H9 (cell line): Measurements from ENCODE around the gene HMBS. TPM values are rescaled to one million over a fixed set of nuclear protein-coding genes. Genes with fewer than 3 reads are reported as not detected.

Experiments
- DNase-seq: peaks from one replicate; pipeline ENCODE4 v3.0.0-alpha.2; 2017
- H2AFZ ChIP-seq: one replicate; pipeline ENCODE4 v1.6.1; 2013; ENCODE audit warnings: mild to moderate bottlenecking, low read length, control low read depth, moderate library complexity
- H2AK5ac ChIP-seq: 2 replicates; pipeline ENCODE4 v1.6.1; 2013; ENCODE audit warnings: low read length, control low read depth, mixed read lengths; ENCODE audit not compliant: insufficient read length
- H2BK120ac ChIP-seq: one replicate; pipeline ENCODE4 v1.6.1; 2013; ENCODE audit warnings: low read depth, mild to moderate bottlenecking, low read length, control low read depth, inconsistent platforms; ENCODE audit not compliant: poor library complexity, severe bottlenecking
- H2BK12ac ChIP-seq: 2 replicates; pipeline ENCODE4 v1.6.1; 2013; ENCODE audit warnings: low read length, control low read depth, mixed read lengths, low read depth; ENCODE audit not compliant: insufficient read length
- H2BK15ac ChIP-seq: 2 replicates; pipeline ENCODE4 v1.6.1; 2013; ENCODE audit warnings: low read depth, low read length, control low read depth
- H2BK20ac ChIP-seq: one replicate; pipeline ENCODE4 v1.6.1; 2013; ENCODE audit warnings: low read depth, mild to moderate bottlenecking, low read length, control low read depth, inconsistent platforms; ENCODE audit not compliant: poor library complexity, severe bottlenecking
- H2BK5ac ChIP-seq: 2 replicates; pipeline ENCODE4 v1.6.1; 2013; ENCODE audit warnings: low read length, control low read depth, mixed read lengths; ENCODE audit not compliant: insufficient read length
- H3K14ac ChIP-seq: 2 replicates; pipeline ENCODE4 v1.6.1; 2013; ENCODE audit warnings: low read length, control low read depth; ENCODE audit not compliant: insufficient read depth
- H3K18ac ChIP-seq: 2 replicates; pipeline ENCODE4 v1.6.1; 2013; ENCODE audit warnings: low read depth, mild to moderate bottlenecking, mixed read lengths, low read length, control low read depth; ENCODE audit not compliant: insufficient read length
- H3K23ac ChIP-seq: 2 replicates; pipeline ENCODE4 v1.6.1; 2013; ENCODE audit warnings: low read length, control low read depth, mixed read lengths, low read depth; ENCODE audit not compliant: insufficient read length
- H3K23me2 ChIP-seq: 2 replicates; pipeline ENCODE4 v1.6.1; 2013; ENCODE audit warnings: low read depth, mild to moderate bottlenecking, mixed read lengths, low read length, control low read depth; ENCODE audit not compliant: insufficient read length, poor library complexity, severe bottlenecking
- H3K27ac ChIP-seq: 2 replicates; pipeline ENCODE4 v1.5.1; 2013; ENCODE audit warnings: low read length, control low read depth, mixed read lengths, low read depth; ENCODE audit not compliant: insufficient read length
- H3K27me3 ChIP-seq: 2 replicates; pipeline ENCODE4 v1.6.1; 2013; ENCODE audit warnings: low read length, control low read depth, inconsistent platforms; ENCODE audit not compliant: insufficient read depth
- H3K4ac ChIP-seq: 2 replicates; pipeline ENCODE4 v1.6.1; 2013; ENCODE audit warnings: low read depth, mild to moderate bottlenecking, control low read depth, inconsistent platforms, low read length, moderate library complexity
- H3K4me1 ChIP-seq: 2 replicates; pipeline ENCODE4 v1.6.1; 2013; ENCODE audit warnings: low read length, control low read depth, inconsistent platforms; ENCODE audit not compliant: insufficient read depth
- H3K4me2 ChIP-seq: 2 replicates; pipeline ENCODE4 v1.6.1; 2013; ENCODE audit warnings: low read length, control low read depth, mixed read lengths; ENCODE audit not compliant: insufficient read length, insufficient read depth
- H3K56ac ChIP-seq: 2 replicates; pipeline ENCODE4 v1.6.1; 2013; ENCODE audit warnings: low read depth, mild to moderate bottlenecking, mixed read lengths, low read length, control low read depth; ENCODE audit not compliant: insufficient read length
- H3K79me1 ChIP-seq: 2 replicates; pipeline ENCODE4 v1.6.1; 2013; ENCODE audit warnings: low read depth, mild to moderate bottlenecking, moderate library complexity, low read length, control low read depth, inconsistent platforms; ENCODE audit not compliant: insufficient read depth, poor library complexity, severe bottlenecking
- H3K79me2 ChIP-seq: 2 replicates; pipeline ENCODE4 v1.6.1; 2013; ENCODE audit warnings: low read length, control low read depth, inconsistent platforms; ENCODE audit not compliant: insufficient read depth
- H3K9ac ChIP-seq: 2 replicates; pipeline ENCODE4 v1.6.1; 2013; ENCODE audit warnings: low read length, control low read depth, mixed read lengths; ENCODE audit not compliant: insufficient read length; ENCODE audit errors: extremely low read depth
- H3K9me3 ChIP-seq: one replicate; pipeline ENCODE4 v1.6.1; 2013; ENCODE audit warnings: low read depth, low read length, inconsistent platforms; ENCODE audit not compliant: control insufficient read depth
- H3T11ph ChIP-seq: one replicate; pipeline ENCODE4 v1.6.1; 2013; ENCODE audit warnings: mild to moderate bottlenecking, low read length, control low read depth, inconsistent platforms
- H4K20me1 ChIP-seq: one replicate; pipeline ENCODE4 v1.6.1; 2013; ENCODE audit not compliant: control insufficient read depth, insufficient read length, insufficient read depth
- H4K5ac ChIP-seq: 2 replicates; pipeline ENCODE4 v1.6.1; 2013; ENCODE audit warnings: low read depth, mild to moderate bottlenecking, mixed read lengths, low read length, control low read depth; ENCODE audit not compliant: insufficient read length
- H4K8ac ChIP-seq: replicated peaks from 2 replicates; pipeline ENCODE4 v1.6.1; 2013; ENCODE audit warnings: low read length, control low read depth, mixed read lengths, low read depth; ENCODE audit not compliant: insufficient read length
- H4K91ac ChIP-seq: 2 replicates; pipeline ENCODE4 v1.6.1; 2013; ENCODE audit warnings: low read depth, mild to moderate bottlenecking, moderate library complexity, mixed read lengths, low read length, control low read depth; ENCODE audit not compliant: insufficient read length
- H3K27ac Mint-ChIP-seq, 3 experiments: 2 replicates in 2 of 3; 3 replicates in 1 of 3; pipeline ENCODE4 v1.8.0; 2020 to 2021; ENCODE audit warnings: mixed read lengths in 3 of 3, mild to moderate bottlenecking in 1 of 3, moderate library complexity in 1 of 3
- H3K27me3 Mint-ChIP-seq: 2 replicates; pipeline ENCODE4 v1.8.0; 2021; ENCODE audit warnings: low read depth, mild to moderate bottlenecking, moderate library complexity, mixed read lengths
- H3K36me3 Mint-ChIP-seq, 3 experiments: 2 replicates in 2 of 3; 3 replicates in 1 of 3; pipeline ENCODE4 v1.8.0; 2020 to 2021; ENCODE audit warnings: low read depth in 3 of 3, mixed read lengths in 3 of 3; ENCODE audit not compliant: insufficient read depth in 1 of 3
- H3K4me1 Mint-ChIP-seq, 2 experiments: 2 replicates each; pipeline ENCODE4 v1.8.0; 2020; ENCODE audit warnings: mixed read lengths in 2 of 2
- H3K4me3 Mint-ChIP-seq, 2 experiments: 2 replicates in 1 of 2; 3 replicates in 1 of 2; pipeline ENCODE4 v1.8.0; 2020 to 2021; ENCODE audit warnings: mild to moderate bottlenecking in 2 of 2, mixed read lengths in 2 of 2, moderate library complexity in 1 of 2
- H3K9me3 Mint-ChIP-seq, 2 experiments: 2 replicates in 1 of 2; 3 replicates in 1 of 2; pipeline ENCODE4 v1.8.0; 2020; ENCODE audit warnings: mild to moderate bottlenecking in 2 of 2, mixed read lengths in 2 of 2, moderate library complexity in 1 of 2
- WGBS: extraction: QIAGEN DNeasy Blood & Tissue Kit; methylation state at CpG from one replicate; pipeline ENCODE4 v1.1.7; 2013; ENCODE audit warnings: missing lambda C conversion rate, low lambda C conversion rate, mixed read lengths; ENCODE audit not compliant: insufficient read length; ENCODE audit errors: extremely low coverage; 5-methylcytosine and 5-hydroxymethylcytosine counted together
- total RNA-seq: library from RNA; stranded (reverse); gene quantifications from 2 replicates; pipeline ENCODE4 v1.2.1, GENCODE V29; 2021
- TF ChIP-seq, protein P1 (sequence below): fragments of 200-600 bp; sonication (generic); conservative IDR thresholded peaks from 3 replicates; pipeline ENCODE4 v1.8.0; 2021; ENCODE audit warnings: antibody characterized with exemption, mild to moderate bottlenecking

HMBS gene
- total RNA-seq, 1 experiment from 2014 or later = 57.7 TPM

DNA sequence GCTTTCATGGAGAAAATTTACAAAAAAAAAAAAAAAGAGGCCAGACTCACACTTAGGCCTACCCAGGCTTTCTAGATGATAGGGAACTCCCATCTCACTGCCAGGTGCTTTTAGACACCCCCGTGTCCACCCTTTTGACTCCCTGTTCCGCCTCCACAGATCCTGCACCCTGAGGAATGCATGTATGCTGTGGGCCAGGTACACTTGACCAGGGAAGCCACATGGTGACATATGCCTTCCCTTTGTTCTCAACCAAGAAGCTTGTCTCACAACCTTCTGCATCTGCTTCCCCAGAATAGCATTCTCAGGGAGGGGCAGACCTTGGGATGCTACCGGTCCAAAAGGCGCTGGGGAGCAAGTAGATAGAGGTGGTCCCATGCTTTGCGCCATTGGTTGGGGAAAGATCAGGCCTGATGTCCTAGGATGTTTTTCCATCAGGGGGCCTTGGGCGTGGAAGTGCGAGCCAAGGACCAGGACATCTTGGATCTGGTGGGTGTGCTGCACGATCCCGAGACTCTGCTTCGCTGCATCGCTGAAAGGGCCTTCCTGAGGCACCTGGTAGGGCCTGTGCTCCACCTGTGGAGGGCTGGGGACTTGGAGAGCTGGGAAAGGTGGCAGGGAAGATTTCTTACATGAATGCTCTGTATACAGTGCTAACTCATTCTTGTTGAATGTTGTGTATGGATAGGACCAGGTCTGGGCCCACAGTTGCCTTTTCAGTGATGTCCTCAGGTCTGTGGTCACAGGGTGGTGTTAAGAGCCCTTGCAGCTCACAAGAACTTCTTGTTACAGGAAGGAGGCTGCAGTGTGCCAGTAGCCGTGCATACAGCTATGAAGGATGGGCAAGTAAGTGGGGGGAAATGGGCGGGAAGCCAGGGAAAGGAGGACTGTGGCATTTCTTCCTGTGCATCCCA lies 7.5 kb downstream of the HMBS start:
- peak overlapping the region; percentile 92 to 94 for H3K4me3 Mint-ChIP-seq
- H2BK15ac ChIP-seq = no peak overlapping the region
- H3K79me1 ChIP-seq = no peaks in the 10 kb centered on the region
- H3K9me3 ChIP-seq = no peaks in the 10 kb centered on the region
- H3K9me3 Mint-ChIP-seq = no peaks in the 10 kb centered on the region; a peak in 1 of 5 replicates
- H4K91ac ChIP-seq = no peak overlapping the region
- H2BK12ac ChIP-seq = no peak overlapping the region
- H4K5ac ChIP-seq = no peak overlapping the region
- H3K27me3 Mint-ChIP-seq = no peaks in the 10 kb centered on the region
- peaks cover 20% of the 10 kb centered on the region; the same call in 1 of the 2 replicates for H3K79me2 ChIP-seq
- no peak overlapping the region for H4K8ac ChIP-seq
- H2BK120ac ChIP-seq = no peak overlapping the region
- no peaks in the 10 kb centered on the region for H4K20me1 ChIP-seq
- H3K36me3 Mint-ChIP-seq = peaks cover 19 to 48% (median 41%) of the 10 kb centered on the region in 3 experiments
- H3K23ac ChIP-seq = no peak overlapping the region
- no peak overlapping the region for H3K27ac ChIP-seq
- no peak overlapping the region for H3K9ac ChIP-seq
- no peak for DNase-seq
- no CpG with 5 or more reads among the region's 13 CpGs for WGBS
- no peak overlapping the region for H2BK5ac ChIP-seq
- H3K56ac ChIP-seq = no peak overlapping the region
- TF ChIP-seq, protein P1, sequence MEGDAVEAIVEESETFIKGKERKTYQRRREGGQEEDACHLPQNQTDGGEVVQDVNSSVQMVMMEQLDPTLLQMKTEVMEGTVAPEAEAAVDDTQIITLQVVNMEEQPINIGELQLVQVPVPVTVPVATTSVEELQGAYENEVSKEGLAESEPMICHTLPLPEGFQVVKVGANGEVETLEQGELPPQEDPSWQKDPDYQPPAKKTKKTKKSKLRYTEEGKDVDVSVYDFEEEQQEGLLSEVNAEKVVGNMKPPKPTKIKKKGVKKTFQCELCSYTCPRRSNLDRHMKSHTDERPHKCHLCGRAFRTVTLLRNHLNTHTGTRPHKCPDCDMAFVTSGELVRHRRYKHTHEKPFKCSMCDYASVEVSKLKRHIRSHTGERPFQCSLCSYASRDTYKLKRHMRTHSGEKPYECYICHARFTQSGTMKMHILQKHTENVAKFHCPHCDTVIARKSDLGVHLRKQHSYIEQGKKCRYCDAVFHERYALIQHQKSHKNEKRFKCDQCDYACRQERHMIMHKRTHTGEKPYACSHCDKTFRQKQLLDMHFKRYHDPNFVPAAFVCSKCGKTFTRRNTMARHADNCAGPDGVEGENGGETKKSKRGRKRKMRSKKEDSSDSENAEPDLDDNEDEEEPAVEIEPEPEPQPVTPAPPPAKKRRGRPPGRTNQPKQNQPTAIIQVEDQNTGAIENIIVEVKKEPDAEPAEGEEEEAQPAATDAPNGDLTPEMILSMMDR = no peak
- H3K4me1 Mint-ChIP-seq = peaks cover 28 to 29% of the 10 kb centered on the region in 2 experiments
- no peaks in the 10 kb centered on the region; the same call in 1 of the 2 replicates for H3K4me1 ChIP-seq
- no peak overlapping the region for H2BK20ac ChIP-seq
- H3K27me3 ChIP-seq = no peaks in the 10 kb centered on the region
- H2AK5ac ChIP-seq = no peak overlapping the region
- no peak overlapping the region for H3K14ac ChIP-seq
- H3K4ac ChIP-seq = no peak overlapping the region
- no peak overlapping the region for H3K18ac ChIP-seq
- H3K23me2 ChIP-seq = peaks cover 13% of the 10 kb centered on the region
- peak overlapping the region; percentile 88 for H3K4me2 ChIP-seq
- no peak overlapping the region for H2AFZ ChIP-seq
- peak overlapping the region in 2 of 3 experiments; percentile 85 to 92; a peak in 5 of 7 replicates for H3K27ac Mint-ChIP-seq
- no peak overlapping the region for H3T11ph ChIP-seq
